Left kidney (tissue), 2 donors: ENCODE data around the gene HSP90AB1. TPM values are rescaled to one million over a fixed set of nuclear protein-coding genes. Genes with fewer than 3 reads are reported as not detected.

Experiments
- DNase-seq: peaks from one replicate; pipeline ENCODE4 v3.0.0-alpha.2; 2013
- polyA plus RNA-seq: library from polyadenylated mRNA; unstranded; fragments of 120-200 nt; gene quantifications from one replicate; pipeline ENCODE4 v1.2.1, GENCODE V29; 2013; ENCODE audit not compliant: insufficient read length

HSP90AB1 gene
- polyA plus RNA-seq, 1 donor, result 1,241 TPM

GRCh38 chr6:44254191-44255104 lies 7.5 kb downstream of the HSP90AB1 start:
- no peak for DNase-seq

DNA sequence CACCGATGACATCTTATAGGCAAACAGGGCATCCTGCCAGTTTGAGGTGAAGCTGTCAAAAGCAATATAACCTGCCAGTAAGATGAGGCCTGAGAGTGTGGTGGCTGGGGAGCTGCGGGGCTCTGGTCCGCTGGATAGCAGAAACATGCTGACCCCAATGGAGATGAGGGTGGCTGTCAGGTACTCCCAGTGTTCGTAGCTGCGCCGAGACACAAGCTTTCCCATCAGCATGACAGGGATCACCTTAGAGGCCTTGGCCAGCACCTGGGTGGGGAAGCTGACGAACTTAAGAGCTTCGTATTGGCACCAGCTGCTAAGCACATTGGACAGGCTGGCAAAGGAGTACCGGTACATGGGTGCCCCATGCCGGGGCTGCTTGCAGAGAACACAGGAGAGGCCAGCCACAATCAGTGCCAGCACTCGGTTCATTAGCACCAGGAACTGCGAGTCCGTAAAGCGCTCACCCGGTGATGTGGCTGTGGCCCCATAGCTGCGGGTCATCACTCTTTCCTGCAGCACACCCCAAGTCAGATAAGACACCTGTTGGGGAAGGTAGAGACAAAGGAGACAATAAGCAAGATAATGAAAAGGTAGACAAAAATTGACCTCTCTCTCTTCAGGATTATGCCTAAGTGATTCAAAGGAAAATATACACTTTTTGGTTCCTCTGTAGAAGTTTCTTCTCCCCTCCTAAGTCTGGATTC lies 8.4 kb downstream of the HSP90AB1 start:
- no peak for DNase-seq

GRCh38 chr6:44255871-44256774 lies 9.2 kb downstream of the HSP90AB1 start:
- no peak for DNase-seq

DNA sequence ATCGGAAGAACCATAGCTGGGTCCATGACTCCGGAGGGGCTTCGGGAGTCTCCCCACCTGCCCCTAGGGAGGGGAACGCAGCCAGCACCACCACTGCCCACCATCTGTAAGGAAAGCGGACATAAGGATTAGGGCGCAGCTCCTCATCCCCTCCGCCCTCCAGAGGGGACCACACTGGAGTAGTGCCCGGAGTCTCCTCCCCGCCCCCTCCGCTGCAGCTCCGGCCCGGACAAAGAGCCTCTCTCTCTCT lies 9.8 kb downstream of the HSP90AB1 start:
- DNase-seq, result no peak

DNA sequence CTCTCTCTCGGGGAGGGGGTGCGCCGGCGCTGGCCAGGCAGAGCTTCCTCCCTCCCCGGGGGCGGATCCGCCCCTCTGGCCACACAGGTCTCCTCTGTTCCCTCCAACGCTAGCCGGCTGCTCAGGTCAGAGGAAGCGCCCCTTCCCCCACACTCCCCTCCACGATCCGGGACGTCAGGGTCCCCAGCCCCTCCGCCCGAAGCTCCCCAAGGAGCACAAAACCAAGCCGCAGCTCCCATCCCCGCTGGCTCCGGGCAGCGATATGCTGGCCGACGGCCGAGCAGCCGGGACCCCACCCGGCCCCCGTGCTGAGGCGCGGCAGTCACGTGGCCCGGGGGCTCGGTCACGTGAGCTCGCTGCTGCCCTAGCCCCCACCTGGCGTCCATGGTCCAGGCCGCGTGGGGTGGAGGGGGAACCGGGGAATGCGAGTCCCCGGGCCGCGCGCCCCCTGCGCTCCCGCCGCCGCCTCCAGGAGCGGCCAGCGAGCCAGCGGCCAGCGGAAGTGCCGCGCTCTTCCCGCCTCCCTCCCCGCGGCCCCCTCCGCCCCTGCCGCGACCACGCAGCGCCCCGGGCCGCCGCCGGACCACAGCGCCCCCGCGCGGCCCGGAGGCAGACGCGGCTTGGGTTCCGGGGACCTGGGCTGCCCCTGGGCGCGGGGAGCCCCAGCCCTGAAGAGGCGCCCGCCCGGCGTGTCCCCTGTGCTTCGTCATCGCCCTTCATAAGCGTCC lies 10.3 kb downstream of the HSP90AB1 start, which contains the start of gene SLC35B2:
TSS of gene SLC35B2 (minus strand) at position 504 of the 728 bp plus-strand sequence. CDS start at position 386, 118 bp downstream.
- DNase-seq, result peak; percentile 65

DNA sequence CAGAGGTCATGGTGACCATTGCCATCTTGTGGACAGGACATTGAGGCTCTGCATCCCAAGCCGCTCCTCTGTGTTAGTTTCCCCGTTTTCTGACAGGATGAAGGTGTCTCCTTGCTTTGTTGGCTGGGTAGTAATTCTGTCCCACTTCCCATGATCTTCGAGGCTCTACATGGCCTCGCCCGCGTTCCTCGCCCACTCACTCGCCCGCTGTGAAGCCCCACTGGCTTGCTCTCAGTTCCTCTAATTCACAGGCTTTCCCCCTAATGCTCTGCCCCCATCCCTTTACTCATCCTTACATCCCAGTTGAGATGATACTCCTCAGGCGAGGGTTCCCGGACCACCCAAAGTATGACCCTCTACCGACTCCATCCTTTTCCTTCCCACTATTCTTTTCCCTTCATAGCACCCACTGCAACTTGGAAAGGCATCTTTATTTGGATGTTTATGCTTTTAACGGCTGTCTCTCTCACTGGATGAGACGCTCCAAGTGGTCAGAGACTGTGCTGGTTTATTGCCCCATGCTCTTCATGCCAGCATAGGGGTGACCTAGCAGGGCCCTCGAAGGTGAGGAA lies 10.9 kb downstream of the HSP90AB1 start:
- no peak for DNase-seq

- no peak for DNase-seq
These were observed 11.5 kb downstream of the HSP90AB1 start for GRCh38 chr6:44258325-44258863.

DNA sequence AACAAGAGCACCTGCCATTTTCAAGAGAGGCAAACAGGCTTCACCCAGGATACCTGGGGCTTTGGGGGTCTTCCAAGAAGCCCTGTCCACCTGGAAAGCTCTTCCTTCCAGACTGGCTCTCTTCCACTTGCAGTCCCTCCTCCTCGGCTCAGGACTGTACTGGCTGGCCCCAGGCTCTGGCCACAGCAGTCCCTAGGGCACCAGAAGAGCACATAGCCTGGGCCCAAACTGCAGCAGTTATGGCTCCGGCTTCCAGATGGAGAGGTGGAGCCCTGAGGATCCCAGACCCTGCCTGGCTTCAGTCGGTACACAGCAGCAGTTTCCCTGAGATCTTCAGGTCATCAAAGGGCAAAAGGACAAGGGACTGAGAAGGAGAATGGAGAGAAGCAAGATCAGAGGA lies 12.0 kb downstream of the HSP90AB1 start:
- no peak for DNase-seq

GRCh38 chr6:44260011-44260410 lies 13.1 kb downstream of the HSP90AB1 start:
- DNase-seq, result no peak

- no peak for DNase-seq
These were observed 13.8 kb downstream of the HSP90AB1 start for GRCh38 chr6:44260451-44261297.

- no peak for DNase-seq
These were observed 14.7 kb downstream of the HSP90AB1 start for GRCh38 chr6:44261581-44261980.

DNA sequence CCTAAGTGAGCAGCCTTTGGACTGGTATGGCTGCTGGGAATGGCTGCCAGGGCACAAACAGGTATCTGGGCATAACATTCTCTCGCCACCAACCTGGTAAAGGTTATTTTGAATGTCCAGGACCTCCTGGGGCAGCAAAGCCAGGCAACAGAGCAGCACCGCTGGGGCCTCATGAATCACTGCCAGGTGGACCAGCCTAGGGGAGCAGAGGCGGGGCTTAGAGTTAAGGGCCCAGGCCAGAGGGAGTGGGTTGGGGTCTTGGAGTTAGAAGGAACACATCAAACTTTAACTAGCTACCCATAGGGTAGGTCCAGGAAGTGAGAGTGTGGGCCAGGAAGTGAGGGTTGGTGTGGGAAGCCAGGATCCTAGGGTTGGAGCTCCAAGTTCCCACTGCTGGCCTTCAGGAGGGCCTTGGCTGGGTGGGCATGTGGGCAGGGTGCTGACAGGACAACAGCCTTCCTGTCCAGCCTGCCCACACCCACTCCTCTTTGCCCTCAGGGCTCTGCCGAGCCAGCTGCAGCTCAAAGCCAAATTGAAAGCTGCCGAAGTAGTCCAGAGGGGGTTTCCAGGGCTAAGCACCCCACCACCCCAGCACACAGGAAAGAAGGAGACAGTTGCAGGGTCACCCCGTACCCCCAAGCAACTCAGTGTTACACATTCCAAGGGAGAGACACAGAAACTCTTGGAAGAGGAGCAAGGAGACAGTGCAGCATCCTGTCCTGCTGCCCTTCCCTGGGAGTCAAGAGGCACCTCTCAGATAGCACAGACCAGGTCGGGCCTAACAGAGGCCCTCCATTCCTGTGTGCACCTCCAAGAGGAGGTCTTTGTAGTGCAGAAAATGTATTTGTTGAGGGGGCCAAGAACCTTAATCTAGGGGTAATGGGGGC lies 15.8 kb downstream of the HSP90AB1 start:
- DNase-seq, result no peak

DNA sequence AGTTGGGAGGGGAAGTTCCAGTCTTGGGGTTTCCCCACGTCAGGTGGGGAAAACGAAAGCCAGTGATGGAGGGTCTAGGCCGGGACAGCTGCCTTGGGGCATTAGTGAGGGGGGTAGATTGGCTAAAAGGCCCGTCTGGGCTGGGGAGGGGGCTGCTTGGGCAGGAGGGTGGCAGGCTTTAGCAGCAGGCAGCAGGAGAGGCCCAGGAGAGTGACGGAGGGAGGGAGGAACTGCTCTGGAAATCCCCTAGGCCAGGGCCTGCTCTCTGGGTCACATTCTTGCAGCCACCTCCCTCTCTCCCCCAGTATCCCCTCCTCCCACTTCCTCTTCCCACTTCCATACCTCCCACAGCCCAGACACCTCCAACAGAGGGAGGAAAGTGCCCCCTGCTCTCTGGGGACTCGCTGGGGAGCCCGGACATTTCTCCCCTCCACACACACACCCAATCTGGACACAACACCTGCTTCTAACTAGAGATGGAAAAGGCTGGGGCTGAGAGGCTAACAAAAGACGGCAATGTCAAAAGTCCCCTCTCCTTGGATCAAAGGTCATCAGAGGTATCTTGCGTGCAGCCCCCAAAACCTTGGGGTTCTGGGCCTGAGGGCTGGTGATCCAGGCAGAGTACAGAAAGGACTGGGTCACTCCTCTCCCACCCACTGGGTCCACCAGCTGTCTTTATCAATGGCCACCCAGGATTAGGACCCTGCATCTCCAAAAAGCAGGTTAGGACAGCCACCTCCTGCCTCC lies 16.6 kb downstream of the HSP90AB1 start:
- no peak for DNase-seq

DNA sequence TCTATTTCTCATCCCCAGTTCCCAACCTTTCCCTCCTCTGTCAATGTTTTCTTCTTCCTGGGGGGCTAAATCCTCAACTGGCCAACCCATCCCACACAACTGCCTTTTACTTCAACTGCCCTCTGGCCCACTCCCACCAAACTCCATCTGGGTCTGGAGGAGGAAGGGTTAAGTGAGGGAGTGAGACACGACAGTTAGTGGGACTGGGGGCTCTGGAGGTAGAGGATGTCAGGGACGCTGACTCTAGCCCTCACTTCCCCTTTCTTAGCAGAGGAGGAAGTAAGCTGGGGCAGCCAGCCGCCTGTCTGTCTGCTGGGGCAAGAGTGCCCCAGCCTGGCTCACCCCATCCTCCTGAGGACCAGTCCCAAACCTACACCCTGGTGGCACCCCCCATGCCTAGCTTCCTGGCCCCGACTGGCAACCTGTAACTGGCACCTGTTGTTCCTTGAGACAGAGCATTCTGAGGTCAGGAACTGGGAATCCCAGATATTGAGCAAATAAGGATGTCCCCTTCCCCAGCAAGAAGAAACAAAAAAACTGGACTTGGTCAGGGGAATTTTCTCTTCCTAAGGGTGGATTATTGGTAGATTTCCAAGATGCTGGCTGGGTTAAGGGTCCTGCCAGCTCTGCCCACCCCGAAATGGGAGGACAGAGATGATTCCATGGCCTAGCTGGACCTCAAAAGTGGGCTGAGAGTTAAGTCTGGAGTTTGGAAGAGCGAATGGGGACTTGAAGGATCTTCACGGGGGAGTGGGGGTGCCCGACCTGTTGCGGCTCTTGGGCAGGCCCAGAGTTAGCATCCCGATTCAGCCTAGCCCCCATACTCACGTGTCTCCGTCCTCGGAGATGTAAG lies 17.5 kb downstream of the HSP90AB1 start:
- no peak for DNase-seq

GRCh38 chr6:44265007-44265721 lies 18.3 kb downstream of the HSP90AB1 start, which contains the start of gene NFKBIE:
TSS of gene NFKBIE (minus strand) at chr6:44265551. CDS start at chr6:44265346, 205 bp downstream.
- peak; percentile 92 for DNase-seq

DNA sequence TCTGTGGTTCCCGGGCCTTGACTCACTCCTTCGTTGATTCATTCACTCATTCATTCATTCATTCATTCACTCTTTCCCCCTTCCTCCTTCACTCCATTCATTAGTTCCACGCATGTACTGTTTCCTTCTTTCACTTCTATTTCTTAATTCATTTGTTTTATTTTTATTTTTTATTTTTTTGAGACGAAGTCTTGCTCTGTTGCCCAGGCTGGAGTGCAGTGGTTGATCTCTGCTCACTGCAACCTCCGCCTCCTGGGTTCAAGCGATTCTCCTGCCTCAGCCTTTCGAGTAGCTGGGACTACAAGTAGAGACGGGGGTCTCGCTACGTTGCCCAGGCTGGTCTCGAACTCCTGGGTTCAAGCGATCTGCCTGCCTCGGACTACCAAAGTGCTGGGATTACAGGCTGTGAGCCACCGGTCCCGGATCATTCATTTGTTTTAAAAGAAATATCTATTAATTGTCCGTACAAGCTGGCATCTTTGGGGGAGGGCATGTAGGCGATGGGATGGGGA lies 18.9 kb downstream of the HSP90AB1 start:
- no peak for DNase-seq
